Bronchial epithelial cell (primary cell): ENCODE data around the gene TGM6. TPM values are rescaled to one million over a fixed set of nuclear protein-coding genes. Genes with fewer than 3 reads are reported as not detected.

Experiments
- DNase-seq: peaks from one replicate; pipeline ENCODE4 v3.0.0-alpha.2; 2010; ENCODE audit warnings: low read depth
- FAIRE-seq: peaks from 2 replicates; lab custom pipeline; 2011; peaks lifted over from hg19 to GRCh38; lab: Jason Lieb, UNC
- H3K27me3 ChIP-seq: 2 replicates; pipeline ENCODE4 v1.5.1; 2011; ENCODE audit warnings: low read length; ENCODE audit not compliant: control insufficient read depth, insufficient read depth
- H3K36me3 ChIP-seq: 2 replicates; pipeline ENCODE4 v1.5.1; 2011; ENCODE audit warnings: low read length; ENCODE audit not compliant: control insufficient read depth, insufficient read depth
- H3K4me3 ChIP-seq: 2 replicates; pipeline ENCODE4 v1.5.1; 2011; ENCODE audit warnings: mild to moderate bottlenecking, low read depth, low read length, control low read depth
- total RNA-seq: library from RNA; depleted of rRNA; stranded (reverse); fragments of >200 nt; gene quantifications from 2 replicates; pipeline ENCODE4 v1.2.1, GENCODE V29; 2014
- TF ChIP-seq, protein P1 (sequence below): IDR thresholded peaks from 2 replicates; pipeline ENCODE4 v1.5.1; 2011; ENCODE audit warnings: mild to moderate bottlenecking, moderate library complexity, low read length, control low read depth, inconsistent platforms; ENCODE audit not compliant: insufficient read depth, severe bottlenecking

TGM6 gene
- total RNA-seq, 1 donor from 2014 or later, result not detected

DNA sequence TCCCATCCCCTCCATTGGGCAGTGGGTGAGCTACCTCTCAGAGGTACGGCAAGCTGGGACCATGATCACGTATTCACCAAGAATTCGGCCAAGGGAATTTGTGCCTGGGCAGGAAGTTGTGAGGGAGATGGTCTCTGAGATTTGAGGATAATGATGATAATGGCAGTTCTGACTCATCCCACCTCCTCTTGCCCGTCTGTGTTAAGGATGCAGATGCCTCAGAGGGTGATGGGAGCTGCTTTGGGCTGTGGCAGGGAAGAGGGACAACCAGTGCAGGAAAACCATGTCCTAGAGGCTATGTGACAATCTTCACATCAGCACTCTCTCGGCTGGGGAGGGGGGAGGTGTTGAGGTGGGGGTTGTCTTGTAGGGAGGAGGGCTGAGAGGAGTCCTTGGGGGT is 4.3 kb downstream of the TGM6 start:
- FAIRE-seq (no peak), DNase-seq (no peak)
- Histone ChIP-seq H3K4me3 (no peak overlapping the region), H3K27me3 (no peaks in the 10 kb centered on the region), H3K36me3 (no peaks in the 10 kb centered on the region)
- TF ChIP-seq, protein P1, sequence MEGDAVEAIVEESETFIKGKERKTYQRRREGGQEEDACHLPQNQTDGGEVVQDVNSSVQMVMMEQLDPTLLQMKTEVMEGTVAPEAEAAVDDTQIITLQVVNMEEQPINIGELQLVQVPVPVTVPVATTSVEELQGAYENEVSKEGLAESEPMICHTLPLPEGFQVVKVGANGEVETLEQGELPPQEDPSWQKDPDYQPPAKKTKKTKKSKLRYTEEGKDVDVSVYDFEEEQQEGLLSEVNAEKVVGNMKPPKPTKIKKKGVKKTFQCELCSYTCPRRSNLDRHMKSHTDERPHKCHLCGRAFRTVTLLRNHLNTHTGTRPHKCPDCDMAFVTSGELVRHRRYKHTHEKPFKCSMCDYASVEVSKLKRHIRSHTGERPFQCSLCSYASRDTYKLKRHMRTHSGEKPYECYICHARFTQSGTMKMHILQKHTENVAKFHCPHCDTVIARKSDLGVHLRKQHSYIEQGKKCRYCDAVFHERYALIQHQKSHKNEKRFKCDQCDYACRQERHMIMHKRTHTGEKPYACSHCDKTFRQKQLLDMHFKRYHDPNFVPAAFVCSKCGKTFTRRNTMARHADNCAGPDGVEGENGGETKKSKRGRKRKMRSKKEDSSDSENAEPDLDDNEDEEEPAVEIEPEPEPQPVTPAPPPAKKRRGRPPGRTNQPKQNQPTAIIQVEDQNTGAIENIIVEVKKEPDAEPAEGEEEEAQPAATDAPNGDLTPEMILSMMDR, result no peak

DNA sequence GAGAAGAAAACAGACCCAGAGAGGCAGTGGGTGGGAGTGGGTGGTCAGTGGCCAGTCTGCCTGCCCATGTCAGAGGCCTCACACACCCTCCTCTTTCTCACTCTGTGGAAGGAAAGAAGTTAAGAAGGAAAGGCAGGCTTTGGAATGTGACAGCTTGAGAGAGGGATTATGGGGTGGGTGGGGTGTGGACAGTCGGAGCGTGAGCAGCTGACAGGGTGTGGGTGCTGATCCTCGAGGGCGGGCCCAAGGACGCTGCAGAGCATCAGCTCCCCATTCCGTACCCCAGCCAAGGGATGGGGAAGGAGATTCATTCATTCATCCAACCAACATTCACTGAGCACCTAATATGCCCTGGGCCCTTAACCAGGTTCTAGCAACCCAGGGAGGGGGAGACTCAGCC is 4.8 kb downstream of the TGM6 start:
- Histone ChIP-seq H3K36me3 (no peaks in the 10 kb centered on the region), H3K4me3 (no peak overlapping the region), H3K27me3 (no peaks in the 10 kb centered on the region)
- DNase-seq, result no peak
- TF ChIP-seq, protein P1, result no peak
- FAIRE-seq, result peak; percentile 50

DNA sequence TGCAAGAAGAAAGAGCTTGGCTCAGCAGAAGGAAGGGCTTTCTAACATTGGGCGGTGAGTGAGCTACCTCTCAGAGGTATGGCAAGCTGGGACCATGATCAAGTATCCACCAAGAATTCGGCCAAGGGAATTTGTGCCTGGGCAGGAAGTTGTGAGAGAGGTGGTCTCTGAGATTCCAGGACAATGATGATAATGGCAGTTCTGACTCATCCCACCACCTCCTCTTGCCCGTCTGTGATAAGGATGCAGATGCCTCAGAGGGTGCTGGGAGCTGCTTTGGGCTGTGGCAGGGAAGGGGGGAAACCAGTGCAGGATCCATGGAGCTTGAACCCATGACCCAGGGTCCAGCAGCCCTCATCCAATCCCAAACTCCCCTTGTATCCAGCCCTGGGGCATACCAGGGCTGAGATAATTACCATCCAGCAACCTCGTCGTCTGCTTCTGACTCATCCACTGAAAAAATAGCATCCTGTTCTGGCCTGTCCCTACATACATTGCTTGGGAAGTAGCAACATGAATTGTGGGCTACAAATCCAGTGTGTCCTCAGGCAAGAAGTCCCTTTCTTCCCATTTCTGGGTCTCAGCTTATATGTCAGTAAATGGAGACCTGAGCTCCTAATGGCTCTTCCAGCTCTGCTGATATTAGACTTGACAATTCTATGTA is 5.9 kb downstream of the TGM6 start:
- peak; percentile 95 for DNase-seq
- TF ChIP-seq, protein P1, result no peak
- peak; percentile 95 for FAIRE-seq
- Histone ChIP-seq H3K27me3 (no peaks in the 10 kb centered on the region), H3K36me3 (no peaks in the 10 kb centered on the region), H3K4me3 (no peak overlapping the region)

DNA sequence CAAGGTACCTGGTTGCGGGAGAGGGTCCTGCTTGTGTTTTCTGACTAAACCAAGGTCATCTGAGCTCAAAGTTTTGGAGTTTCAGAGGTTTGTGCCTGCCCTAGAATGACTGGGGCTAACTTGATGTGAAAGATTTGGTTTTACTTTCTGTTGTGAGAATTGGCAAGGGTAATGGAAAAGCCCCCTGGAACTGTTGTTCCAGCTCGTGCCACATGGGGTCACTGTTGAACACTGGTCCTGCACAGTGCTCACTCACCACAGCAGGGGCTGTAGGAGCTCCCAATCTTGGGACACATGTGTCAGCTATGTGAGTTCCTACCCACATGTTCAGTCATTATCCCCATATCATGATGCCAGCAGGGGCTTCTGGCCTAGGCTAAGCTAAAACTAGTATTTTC is 6.5 kb downstream of the TGM6 start:
- Histone ChIP-seq H3K27me3 (no peaks in the 10 kb centered on the region), H3K36me3 (no peaks in the 10 kb centered on the region), H3K4me3 (no peak overlapping the region)
- peak; percentile 49 for DNase-seq
- FAIRE-seq, result peak; percentile 62
- TF ChIP-seq, protein P1, result peak; percentile 68

DNA sequence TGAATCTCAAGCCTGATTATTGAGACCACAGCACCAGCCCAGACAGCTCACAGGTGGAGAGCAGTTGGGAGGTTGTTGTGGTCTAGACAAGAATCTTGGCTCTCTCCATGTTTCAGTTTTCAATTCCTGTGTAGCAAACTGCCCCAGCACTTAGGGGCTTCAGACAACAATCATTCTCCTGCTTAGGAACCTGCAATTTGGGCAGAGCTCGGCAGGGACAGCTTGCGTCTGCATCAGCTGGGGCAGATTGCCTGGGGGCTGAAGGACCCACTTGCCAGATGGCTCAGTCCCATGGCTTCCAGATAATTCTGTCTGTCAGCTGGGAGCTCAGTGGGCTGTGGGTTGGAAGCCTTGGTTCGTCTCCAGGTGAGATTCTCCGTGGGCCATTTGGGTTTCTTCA is 6.9 kb downstream of the TGM6 start:
- no peak overlapping the region for H3K4me3 ChIP-seq
- no peaks in the 10 kb centered on the region for H3K36me3 ChIP-seq
- H3K27me3 ChIP-seq, result no peaks in the 10 kb centered on the region
- DNase-seq, result no peak
- TF ChIP-seq, protein P1, result no peak
- no peak for FAIRE-seq
